ENCODE results near the gene NPAS3.

The NPAS3 gene

DNA sequence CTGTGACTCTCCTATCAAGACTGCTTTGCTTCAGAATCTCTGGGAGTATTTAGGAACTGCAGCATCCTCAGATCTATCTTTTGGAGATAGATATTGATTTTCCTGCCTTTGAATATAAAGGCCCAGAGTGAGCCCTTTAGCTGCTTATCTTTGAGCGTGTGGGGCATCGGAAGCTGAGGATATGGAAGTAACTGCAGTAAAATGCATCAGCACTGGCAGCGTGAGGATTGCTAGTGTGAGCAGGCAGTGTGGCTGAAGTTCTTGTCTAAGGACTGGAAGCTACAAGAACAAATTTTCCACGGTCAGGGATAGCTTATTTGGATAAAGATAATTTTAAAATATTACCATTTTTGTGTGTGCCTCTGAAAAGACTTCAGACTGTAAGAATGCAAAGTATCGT is 474.7 kb downstream of the NPAS3 start:
- POLR2A ChIA-PET: no interaction called here
- H3K4me3 ChIP-seq (ENCODE audit: low read depth, low read length): no peak overlapping the region
- no peaks in the 10 kb centered on the region for H3K4me1 ChIP-seq (ENCODE audit: control insufficient read depth, insufficient read depth, low read length)
- H3K36me3 ChIP-seq (ENCODE audit: control insufficient read depth in 2 of 2, insufficient read depth in 1 of 2, low read length in 2 of 2): no peaks in the 10 kb centered on the region
- CTCF ChIA-PET: no interaction called here
- no peaks in the 10 kb centered on the region for H3K9me3 ChIP-seq (ENCODE audit: control insufficient read depth, insufficient read depth, low read depth, low read length)
- TF ChIP-seq SCRT1 (tag by site-specific recombination; IDR thresholded peaks at IDR 0.05; ENCODE audit: borderline replicate concordance): no peak
- no peak for TF ChIP-seq ZNF624 (tag by site-specific recombination; IDR thresholded peaks at IDR 0.05)
- TF ChIP-seq ZNF596 (tag by site-specific recombination; IDR thresholded peaks at IDR 0.05): no peak
- no peak for TF ChIP-seq ZNF555 (tag by site-specific recombination; conservative IDR thresholded peaks at IDR 0.05)
- TF ChIP-seq ZNF560 (tag by site-specific recombination; IDR thresholded peaks at IDR 0.05; ENCODE audit: borderline replicate concordance): no peak
- TF ChIP-seq GLI4 (tag by site-specific recombination; IDR thresholded peaks at IDR 0.05): no peak
- no peak for TF ChIP-seq ZNF610 (tag by site-specific recombination; IDR thresholded peaks at IDR 0.05; ENCODE audit: borderline replicate concordance)
- no peak for TF ChIP-seq FEZF1 (tag by site-specific recombination; IDR thresholded peaks at IDR 0.05)
- no peak for TF ChIP-seq ZNF341 (tag by site-specific recombination; IDR thresholded peaks at IDR 0.05; ENCODE audit: low read depth)
- no peak for TF ChIP-seq KLF7 (tag by site-specific recombination; IDR thresholded peaks at IDR 0.05; ENCODE audit: borderline replicate concordance)
- TF ChIP-seq ZBTB20 (tag by site-specific recombination; IDR thresholded peaks at IDR 0.05): no peak
- no peak for TF ChIP-seq OVOL3 (tag by site-specific recombination; IDR thresholded peaks at IDR 0.05)
- TF ChIP-seq ZBTB26 (tag by site-specific recombination; optimal IDR thresholded peaks at IDR 0.05): no peak
- no peak for TF ChIP-seq ZNF529 (tag by site-specific recombination; IDR thresholded peaks at IDR 0.05; ENCODE audit: insufficient replicate concordance)
- TF ChIP-seq, protein P1, sequence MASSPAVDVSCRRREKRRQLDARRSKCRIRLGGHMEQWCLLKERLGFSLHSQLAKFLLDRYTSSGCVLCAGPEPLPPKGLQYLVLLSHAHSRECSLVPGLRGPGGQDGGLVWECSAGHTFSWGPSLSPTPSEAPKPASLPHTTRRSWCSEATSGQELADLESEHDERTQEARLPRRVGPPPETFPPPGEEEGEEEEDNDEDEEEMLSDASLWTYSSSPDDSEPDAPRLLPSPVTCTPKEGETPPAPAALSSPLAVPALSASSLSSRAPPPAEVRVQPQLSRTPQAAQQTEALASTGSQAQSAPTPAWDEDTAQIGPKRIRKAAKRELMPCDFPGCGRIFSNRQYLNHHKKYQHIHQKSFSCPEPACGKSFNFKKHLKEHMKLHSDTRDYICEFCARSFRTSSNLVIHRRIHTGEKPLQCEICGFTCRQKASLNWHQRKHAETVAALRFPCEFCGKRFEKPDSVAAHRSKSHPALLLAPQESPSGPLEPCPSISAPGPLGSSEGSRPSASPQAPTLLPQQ (tag by site-specific recombination; IDR thresholded peaks at IDR 0.05): no peak
- TF ChIP-seq, protein P2, sequence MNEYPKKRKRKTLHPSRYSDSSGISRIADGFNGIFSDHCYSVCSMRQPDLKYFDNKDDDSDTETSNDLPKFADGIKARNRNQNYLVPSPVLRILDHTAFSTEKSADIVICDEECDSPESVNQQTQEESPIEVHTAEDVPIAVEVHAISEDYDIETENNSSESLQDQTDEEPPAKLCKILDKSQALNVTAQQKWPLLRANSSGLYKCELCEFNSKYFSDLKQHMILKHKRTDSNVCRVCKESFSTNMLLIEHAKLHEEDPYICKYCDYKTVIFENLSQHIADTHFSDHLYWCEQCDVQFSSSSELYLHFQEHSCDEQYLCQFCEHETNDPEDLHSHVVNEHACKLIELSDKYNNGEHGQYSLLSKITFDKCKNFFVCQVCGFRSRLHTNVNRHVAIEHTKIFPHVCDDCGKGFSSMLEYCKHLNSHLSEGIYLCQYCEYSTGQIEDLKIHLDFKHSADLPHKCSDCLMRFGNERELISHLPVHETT (tag by site-specific recombination; IDR thresholded peaks at IDR 0.05): no peak
- no peak for TF ChIP-seq ZNF426 (tag by site-specific recombination; IDR thresholded peaks at IDR 0.05)
- no peak for TF ChIP-seq ZNF514 (tag by site-specific recombination; IDR thresholded peaks at IDR 0.05)
- TF ChIP-seq TRIM28 (IDR thresholded peaks at IDR 0.05; ENCODE audit: borderline replicate concordance, low read length): no peak
- TF ChIP-seq YY2 (tag by site-specific recombination; IDR thresholded peaks at IDR 0.05): no peak
- H3K27ac ChIP-seq (ENCODE audit: extremely low read depth, low read depth, low read length): no peak overlapping the region

- no peaks in the 10 kb centered on the region for H3K9me3 ChIP-seq (ENCODE audit: control insufficient read depth, insufficient read depth, low read depth, low read length)
- H3K36me3 ChIP-seq (ENCODE audit: control insufficient read depth in 2 of 2, insufficient read depth in 1 of 2, low read length in 2 of 2): no peaks in the 10 kb centered on the region
- CTCF ChIA-PET: no interaction called here
- H3K27ac ChIP-seq (ENCODE audit: extremely low read depth, low read depth, low read length): no peak overlapping the region
- H3K4me1 ChIP-seq (ENCODE audit: control insufficient read depth, insufficient read depth, low read length): no peaks in the 10 kb centered on the region
- TF ChIP-seq ZNF133 (tag by site-specific recombination; IDR thresholded peaks at IDR 0.05) (no peak), PRDM4 (tag by site-specific recombination; IDR thresholded peaks at IDR 0.05) (no peak), ZNF623 (tag by site-specific recombination; IDR thresholded peaks at IDR 0.05) (no peak), ZNF202 (tag by site-specific recombination; IDR thresholded peaks at IDR 0.05; ENCODE audit: borderline replicate concordance) (no peak)
- TF ChIP-seq, protein P2 (tag by site-specific recombination; IDR thresholded peaks at IDR 0.05): no peak
- H3K4me3 ChIP-seq (ENCODE audit: low read depth, low read length): no peak overlapping the region
- POLR2A ChIA-PET: no interaction called here
These were observed 475.4 kb downstream of the NPAS3 start for GRCh38 chr14:33414041-33414440.
